ENCODE data around the gene TASP1. TPM values are rescaled to one million over a fixed set of nuclear protein-coding genes. Genes with fewer than 3 reads are reported as not detected.
A peak's percentile ranks its signal among the peaks of the same experiment; 100 is the strongest.
"Not testable (repeated sequence)": the region's sequence is repeated elsewhere in the genome, so short reads cannot be mapped to it uniquely, and the experiment has no call there.

Gene TASP1
- total RNA-seq, 2 donors from 2014 or later: 16.5 to 51.8 TPM

- H3K27ac ChIP-seq: peak overlapping the region; percentile 5 to 38
- H3K9me3 ChIP-seq: no peaks in the 10 kb centered on the region
- no peak for DNase-seq (ENCODE audit: low spot score)
- ATAC-seq (ENCODE audit: insufficient number of reproducible peaks, low FRiP score, low read depth): no peak
- no peaks in the 10 kb centered on the region for H3K27me3 ChIP-seq (replicated peaks; ENCODE audit: insufficient read depth)
- peaks cover 13 to 29% of the 10 kb centered on the region in 2 donors for H3K4me1 ChIP-seq (ENCODE audit: control insufficient read depth in 1 of 2, low read depth in 2 of 2)
- H3K4me3 ChIP-seq: no peak overlapping the region
- no peaks in the 10 kb centered on the region for H3K36me3 ChIP-seq
- no peak for TF ChIP-seq CTCF (IDR thresholded peaks at IDR 0.05)
Measured at GRCh38 chr20:13486694-13487093, 152.0 kb downstream of the TASP1 start.

- Histone ChIP-seq H3K4me3 (no peak overlapping the region), H3K9me3 (no peaks in the 10 kb centered on the region), H3K27ac (no peak overlapping the region), H3K27me3 (replicated peaks; ENCODE audit: insufficient read depth) (no peaks in the 10 kb centered on the region), H3K36me3 (peaks cover under 1% of the 10 kb centered on the region), H3K4me1 (ENCODE audit: control insufficient read depth in 1 of 2, low read depth in 2 of 2) (peaks cover 6 to 18% of the 10 kb centered on the region in 2 donors)
- TF ChIP-seq CTCF (IDR thresholded peaks at IDR 0.05): no peak
- DNase-seq (ENCODE audit: low spot score) (no peak), ATAC-seq (ENCODE audit: insufficient number of reproducible peaks, low FRiP score, low read depth) (no peak)
Measured at GRCh38 chr20:13485576-13485975, 153.2 kb downstream of the TASP1 start.

GRCh38 chr20:13485019-13485418, 153.7 kb downstream of the TASP1 start:
- H3K36me3 ChIP-seq; H3K27me3 ChIP-seq (replicated peaks; ENCODE audit: insufficient read depth); DNase-seq (ENCODE audit: low spot score); H3K9me3 ChIP-seq; H3K27ac ChIP-seq; H3K4me3 ChIP-seq; ATAC-seq (ENCODE audit: insufficient number of reproducible peaks, low FRiP score, low read depth): not testable (repeated sequence)
- peaks cover 6 to 15% of the 10 kb centered on the region in 2 donors for H3K4me1 ChIP-seq (ENCODE audit: control insufficient read depth in 1 of 2, low read depth in 2 of 2)

- not testable (repeated sequence) for H3K36me3 ChIP-seq; DNase-seq (ENCODE audit: low spot score); H3K9me3 ChIP-seq; H3K27me3 ChIP-seq (replicated peaks; ENCODE audit: insufficient read depth); ATAC-seq (ENCODE audit: insufficient number of reproducible peaks, low FRiP score, low read depth); H3K27ac ChIP-seq; H3K4me3 ChIP-seq
- peaks cover 6 to 15% of the 10 kb centered on the region in 2 donors for H3K4me1 ChIP-seq (ENCODE audit: control insufficient read depth in 1 of 2, low read depth in 2 of 2)
Measured at GRCh38 chr20:13483472-13483871, 155.3 kb downstream of the TASP1 start.

- H3K4me3 ChIP-seq: no peak overlapping the region
- no peaks in the 10 kb centered on the region for H3K4me1 ChIP-seq (ENCODE audit: control insufficient read depth in 1 of 2, low read depth in 2 of 2)
- H3K9me3 ChIP-seq: no peaks in the 10 kb centered on the region
- no peaks in the 10 kb centered on the region for H3K27me3 ChIP-seq (replicated peaks; ENCODE audit: insufficient read depth)
- ATAC-seq (ENCODE audit: insufficient number of reproducible peaks, low FRiP score, low read depth): no peak
- no peak for DNase-seq (ENCODE audit: low spot score)
- TF ChIP-seq CTCF (IDR thresholded peaks at IDR 0.05): no peak
- H3K36me3 ChIP-seq: peaks cover 4% of the 10 kb centered on the region
- H3K27ac ChIP-seq: no peak overlapping the region
Measured at GRCh38 chr20:13478366-13478765, 160.4 kb downstream of the TASP1 start.

GRCh38 chr20:13474467-13474866, 164.3 kb downstream of the TASP1 start:
- no peak overlapping the region for H3K27ac ChIP-seq
- ATAC-seq (ENCODE audit: insufficient number of reproducible peaks, low FRiP score, low read depth) (no peak), DNase-seq (ENCODE audit: low spot score) (no peak)
- no peaks in the 10 kb centered on the region for H3K27me3 ChIP-seq (replicated peaks; ENCODE audit: insufficient read depth)
- H3K9me3 ChIP-seq: no peaks in the 10 kb centered on the region
- no peaks in the 10 kb centered on the region for H3K36me3 ChIP-seq
- H3K4me3 ChIP-seq: no peak overlapping the region
- no peaks in the 10 kb centered on the region for H3K4me1 ChIP-seq (ENCODE audit: control insufficient read depth in 1 of 2, low read depth in 2 of 2)
- no peak for TF ChIP-seq CTCF (IDR thresholded peaks at IDR 0.05)
